NCI-H1417 treated with DMSO at 0.1 percent for 48 hours (cell line): Measurements from ENCODE around the gene TMEM234.

Source experiments
- DNase-seq: peaks from one replicate; lab custom pipeline; 2025; lab: John Stamatoyannopoulos, UW

TMEM234 gene

DNA sequence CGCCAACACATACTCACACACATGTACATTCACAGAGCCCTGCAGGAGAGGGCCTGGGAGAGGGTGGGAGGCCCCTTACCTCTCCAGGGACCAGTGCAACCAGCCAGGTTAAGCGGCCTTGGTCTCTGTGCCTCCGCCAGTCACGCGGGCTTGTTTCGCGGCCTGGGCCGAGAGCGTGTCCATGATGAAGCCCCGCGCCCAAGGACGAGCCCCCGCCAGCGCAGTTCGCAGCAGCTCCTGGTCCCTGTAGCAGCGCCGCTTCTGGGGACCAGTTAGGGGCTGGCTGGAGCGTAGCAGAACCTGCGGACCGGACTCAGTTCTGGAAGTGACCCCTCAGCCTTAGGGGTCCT is 17.6 kb upstream of the TMEM234 start:
- no peak for DNase-seq

- no peak for DNase-seq
These were observed 17.2 kb upstream of the TMEM234 start for GRCh38 chr1:32239337-32239736.

- DNase-seq: no peak
These were observed 12.6 kb upstream of the TMEM234 start for GRCh38 chr1:32234792-32235191.

DNA sequence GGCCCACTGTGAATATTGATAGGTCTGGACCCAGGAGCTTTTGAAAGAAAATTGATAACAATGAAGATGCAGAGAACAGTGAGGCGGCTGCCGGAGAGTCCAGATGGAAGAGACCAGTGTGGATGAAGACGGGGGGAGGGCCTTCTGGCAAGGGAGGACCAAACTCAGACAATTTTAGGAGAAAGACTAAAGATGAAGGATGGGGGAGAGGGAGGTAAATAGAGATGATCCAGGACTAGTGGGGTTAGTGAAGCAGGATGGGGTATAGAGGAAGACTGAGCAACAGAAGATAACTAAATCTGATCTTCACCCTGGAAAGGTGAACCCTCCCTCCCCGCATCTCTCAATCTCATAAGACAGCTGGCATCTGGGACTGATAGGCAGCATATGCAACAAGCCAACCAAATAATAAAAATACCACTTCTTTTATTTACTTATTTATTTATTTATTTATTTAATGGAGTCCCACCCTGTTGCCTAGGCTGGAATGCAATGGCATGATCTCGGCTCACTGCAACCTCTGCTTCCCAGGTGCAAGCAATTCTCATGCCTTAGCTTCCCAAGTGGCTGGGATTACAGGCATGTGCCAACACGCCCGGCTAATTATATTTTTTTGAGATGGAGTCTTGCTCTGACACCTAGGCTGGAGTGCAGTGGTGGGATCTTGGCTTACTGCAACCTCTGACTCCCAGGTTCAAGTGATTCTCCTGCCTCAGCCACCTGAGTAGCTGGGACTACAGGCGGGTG is 10.6 kb upstream of the TMEM234 start:
- no peak for DNase-seq

DNA sequence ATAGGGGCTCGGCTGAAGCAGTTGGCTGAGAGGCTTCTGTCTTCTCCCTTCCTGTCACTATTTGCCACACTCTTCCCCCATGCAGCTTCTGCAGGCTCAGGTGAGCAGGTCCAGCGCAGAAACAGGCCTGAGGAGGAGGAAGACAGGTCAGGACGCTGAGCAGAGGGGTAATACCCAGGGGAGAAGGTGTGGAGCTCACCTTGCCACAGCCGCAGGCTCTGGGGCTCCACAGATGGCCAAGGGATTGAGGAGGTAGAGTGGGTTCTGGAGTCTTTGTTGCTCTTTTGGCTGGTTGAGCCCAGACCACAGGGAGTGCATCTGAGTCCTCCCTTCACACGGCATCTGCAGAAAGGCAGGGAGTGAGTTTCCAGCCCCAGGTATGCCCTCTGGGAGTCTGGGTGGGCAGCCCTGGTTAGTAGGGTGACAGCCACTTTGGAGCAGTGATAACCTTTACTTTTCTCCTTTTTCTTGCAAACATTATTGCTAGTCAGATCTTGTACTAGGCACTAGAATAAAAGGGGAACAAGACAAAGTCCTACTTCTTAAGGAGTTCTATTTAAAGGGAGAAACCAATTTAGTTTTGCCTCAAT is 9.8 kb upstream of the TMEM234 start:
- no peak for DNase-seq

DNA sequence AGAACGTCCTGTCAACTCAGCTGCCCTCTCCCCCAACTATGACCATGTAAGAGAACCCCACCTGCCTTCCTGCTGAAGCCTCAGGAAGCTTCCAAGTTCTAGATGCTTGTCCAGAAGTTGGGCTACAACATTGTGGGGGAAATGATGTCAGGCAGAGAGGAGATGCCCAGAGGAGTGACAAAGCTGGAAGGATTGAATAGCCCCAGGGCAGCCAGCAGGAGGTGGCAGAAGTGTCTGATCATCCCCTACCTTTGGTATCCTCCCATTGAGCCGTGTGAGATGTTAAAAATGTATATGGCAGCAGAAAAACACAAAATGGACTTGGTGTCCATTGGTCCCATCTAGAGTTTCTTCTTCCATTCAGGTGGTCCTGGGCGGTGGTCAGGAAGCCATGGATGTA is 6.6 kb upstream of the TMEM234 start:
- no peak for DNase-seq

DNA sequence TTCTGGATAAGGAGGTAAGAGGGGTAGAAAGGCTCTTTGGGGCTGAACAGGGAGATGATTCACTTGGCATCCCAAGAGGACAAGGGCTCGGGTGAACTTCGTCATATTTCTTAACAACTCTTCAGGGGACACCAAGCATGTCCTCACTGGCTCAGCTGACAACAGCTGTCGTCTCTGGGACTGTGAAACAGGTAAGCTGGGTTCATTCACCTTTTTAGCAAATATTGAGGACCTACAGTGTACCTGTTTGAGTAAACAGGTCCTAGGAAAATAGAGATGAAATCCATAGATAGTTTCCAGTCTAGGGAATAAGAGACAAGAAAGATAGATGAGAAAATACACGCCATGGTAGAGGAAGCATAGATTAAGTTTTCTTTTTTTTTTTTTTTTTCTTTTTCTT is 2.1 kb upstream of the TMEM234 start:
- no peak for DNase-seq

DNA sequence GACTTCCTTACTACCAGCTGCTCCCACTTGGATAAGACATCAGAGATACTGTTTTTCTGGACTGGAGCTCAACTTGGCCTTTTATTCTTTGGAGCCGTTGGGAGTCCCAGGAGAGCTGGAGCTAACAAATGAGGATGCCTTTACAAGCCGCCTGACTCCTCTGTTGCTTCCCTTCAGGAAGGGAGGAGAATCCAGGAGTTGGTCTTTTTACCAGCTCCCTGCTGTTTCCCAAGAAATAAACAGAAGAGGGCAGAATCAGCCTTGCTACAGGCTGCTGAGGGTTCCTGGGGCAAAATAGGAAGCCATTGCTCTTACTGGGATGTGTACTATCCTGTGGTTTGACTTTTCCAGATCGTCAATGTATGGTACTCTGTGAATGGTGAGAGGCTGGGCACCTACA is 1.5 kb upstream of the TMEM234 start:
- DNase-seq: no peak

GRCh38 chr1:32221581-32221979 is 573 bp downstream of the TMEM234 start:
- DNase-seq: no peak

- DNase-seq: no peak
These were observed 1.2 kb downstream of the TMEM234 start for GRCh38 chr1:32220746-32221580.

DNA sequence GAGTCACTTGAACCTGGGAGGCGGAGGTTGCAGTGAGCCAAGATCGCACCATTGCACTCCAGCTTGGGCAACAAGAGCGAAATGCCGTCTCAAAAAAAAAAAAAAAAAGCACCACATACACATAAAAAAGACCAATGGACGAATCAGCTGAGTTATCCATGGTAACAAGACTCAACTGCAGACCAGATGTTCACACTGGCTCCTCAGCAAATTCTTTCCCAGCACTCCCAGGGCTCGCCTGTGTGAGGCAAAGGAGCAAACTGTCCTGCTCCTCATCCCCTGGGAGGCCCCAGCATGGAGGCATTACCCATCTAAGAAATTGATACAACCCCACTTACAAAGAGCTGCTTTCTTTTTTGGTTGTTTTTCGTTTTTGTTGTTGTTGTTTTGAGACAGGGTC is 3.1 kb downstream of the TMEM234 start:
- no peak for DNase-seq

GRCh38 chr1:32216566-32216965 is 5.6 kb downstream of the TMEM234 start:
- no peak for DNase-seq

DNA sequence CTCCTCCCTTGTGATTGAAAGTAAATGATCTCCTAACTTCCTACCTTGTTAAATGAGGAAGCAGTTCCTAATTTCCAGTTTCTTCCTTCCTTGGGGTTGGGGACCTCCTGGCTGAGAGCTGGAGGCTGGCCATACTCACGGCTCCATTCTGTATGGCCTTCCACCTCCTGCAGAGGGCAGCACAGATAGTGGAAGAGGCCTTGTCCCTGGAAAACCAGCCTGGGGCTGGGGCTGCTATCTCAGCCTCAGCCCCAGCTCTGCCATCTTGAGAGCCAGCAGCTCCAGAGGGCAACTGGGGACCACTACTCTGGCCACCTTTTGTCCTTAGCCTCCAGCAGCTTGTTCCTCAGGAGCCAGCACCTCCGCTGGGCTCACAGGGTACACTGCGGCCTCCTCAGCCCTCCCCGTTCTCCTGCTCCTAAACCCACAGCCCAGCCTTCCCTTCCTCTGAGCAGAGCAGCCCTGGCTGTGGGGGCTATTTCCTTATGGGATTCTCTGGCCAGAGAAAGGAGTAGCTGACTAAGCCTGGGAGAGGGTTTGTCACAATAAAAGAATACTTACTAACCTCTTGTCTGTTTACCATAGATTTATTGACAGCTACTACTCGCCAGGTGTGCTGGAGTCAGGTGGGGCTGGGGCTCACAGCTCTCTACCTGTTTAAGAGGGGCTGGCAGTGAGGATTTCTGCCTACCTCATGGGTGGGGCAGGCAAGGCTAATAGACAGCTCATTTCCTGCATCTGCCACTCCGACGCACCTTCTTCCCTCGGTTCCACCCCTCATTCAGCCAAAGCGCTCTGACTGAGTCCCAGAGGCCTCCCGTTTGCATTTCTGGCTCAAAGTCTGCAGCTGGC is 6.3 kb downstream of the TMEM234 start:
- DNase-seq: no peak

DNA sequence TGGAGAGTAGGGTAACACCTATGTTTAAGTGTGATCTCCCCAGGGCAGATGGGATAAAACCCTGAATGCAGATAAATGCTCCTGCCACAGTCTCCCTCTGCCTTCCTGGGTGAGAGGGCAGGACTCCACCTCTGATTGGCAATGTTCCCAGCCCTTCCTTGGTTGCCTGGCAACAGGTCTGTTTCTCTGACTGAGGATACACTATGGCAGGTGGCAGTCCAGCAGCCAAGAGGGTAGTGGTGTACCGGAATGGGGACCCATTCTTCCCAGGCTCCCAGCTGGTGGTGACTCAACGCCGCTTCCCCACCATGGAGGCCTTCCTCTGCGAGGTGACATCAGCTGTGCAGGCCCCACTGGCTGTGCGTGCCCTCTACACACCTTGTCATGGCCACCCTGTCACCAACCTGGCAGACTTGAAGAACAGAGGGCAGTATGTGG is 13.2 kb downstream of the TMEM234 start, which contains the start of gene DCDC2B:
Gene DCDC2B (plus strand): TSS at position 199 of the 438 bp plus-strand sequence. CDS start 5 bp downstream, at position 204.
- DNase-seq: peak; percentile 55

GRCh38 chr1:32208469-32208868 is 13.7 kb downstream of the TMEM234 start:
- no peak for DNase-seq

GRCh38 chr1:32205401-32206370 is 16.5 kb downstream of the TMEM234 start, which contains the start of gene IQCC:
Gene IQCC (plus strand): TSS chr1:32205671. CDS start chr1:32205682, 11 bp downstream.
- DNase-seq: peak; percentile 28

DNA sequence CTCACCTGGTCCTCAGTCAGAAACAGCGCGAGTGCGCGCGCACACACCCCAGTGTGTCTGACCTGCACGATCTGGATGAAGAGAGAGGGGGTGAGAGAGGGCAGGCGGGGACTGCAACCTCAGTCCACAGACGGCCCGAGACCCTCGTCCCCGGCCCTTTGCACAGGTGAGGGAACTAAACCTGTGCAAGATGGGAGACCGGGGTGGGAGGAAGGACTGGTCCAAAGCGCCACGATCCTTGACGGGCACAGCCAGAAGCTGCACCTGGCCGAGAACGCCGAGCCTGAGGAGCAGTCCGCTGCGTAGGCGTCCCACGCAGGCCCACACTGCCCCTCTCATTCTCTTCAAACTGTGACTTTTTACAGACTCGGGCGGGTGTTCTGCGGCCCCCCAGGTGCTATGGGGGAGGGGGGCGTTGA is 17.2 kb downstream of the TMEM234 start:
- no peak for DNase-seq

DNA sequence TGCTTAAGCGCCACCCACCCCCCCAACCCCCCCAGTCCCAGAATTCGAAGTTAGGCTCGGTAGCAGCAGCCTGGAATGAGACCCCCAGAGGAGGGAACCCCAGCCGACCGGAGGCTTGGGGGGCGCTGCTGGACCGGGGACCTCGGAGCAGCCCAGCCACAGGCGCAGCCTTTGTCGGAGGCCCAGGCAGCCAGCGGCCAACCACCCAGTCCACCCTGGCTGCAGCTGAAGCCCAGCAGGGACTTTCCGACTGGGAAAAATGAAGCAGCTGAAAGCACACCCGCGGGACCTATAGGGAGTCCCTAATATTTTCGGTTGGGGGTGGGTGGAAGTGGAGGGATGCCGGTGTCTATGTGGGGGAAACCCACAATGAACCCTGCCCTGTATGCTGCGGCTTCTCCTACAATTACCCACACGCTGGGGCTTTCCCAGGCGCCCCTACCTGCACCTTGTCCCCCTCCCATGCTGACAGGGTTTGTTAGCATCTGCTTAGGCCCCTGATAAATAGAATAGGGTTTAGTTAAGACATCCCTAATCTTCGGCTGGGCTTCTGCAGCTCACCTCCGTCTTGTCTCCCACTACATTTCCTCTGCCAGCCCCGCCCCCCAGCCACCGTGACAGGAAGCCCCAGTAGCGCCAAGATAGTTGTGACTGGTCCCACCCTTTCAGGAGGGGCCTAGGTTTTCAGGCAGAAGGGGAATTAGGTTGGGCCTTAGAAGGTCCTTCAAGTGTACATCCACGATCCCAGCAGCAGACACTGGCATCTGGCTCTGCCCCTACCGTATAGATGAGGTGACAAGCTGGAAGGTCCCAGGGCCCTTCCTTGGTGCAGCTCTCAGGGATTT is 20.9 kb downstream of the TMEM234 start:
- DNase-seq: no peak

DNA sequence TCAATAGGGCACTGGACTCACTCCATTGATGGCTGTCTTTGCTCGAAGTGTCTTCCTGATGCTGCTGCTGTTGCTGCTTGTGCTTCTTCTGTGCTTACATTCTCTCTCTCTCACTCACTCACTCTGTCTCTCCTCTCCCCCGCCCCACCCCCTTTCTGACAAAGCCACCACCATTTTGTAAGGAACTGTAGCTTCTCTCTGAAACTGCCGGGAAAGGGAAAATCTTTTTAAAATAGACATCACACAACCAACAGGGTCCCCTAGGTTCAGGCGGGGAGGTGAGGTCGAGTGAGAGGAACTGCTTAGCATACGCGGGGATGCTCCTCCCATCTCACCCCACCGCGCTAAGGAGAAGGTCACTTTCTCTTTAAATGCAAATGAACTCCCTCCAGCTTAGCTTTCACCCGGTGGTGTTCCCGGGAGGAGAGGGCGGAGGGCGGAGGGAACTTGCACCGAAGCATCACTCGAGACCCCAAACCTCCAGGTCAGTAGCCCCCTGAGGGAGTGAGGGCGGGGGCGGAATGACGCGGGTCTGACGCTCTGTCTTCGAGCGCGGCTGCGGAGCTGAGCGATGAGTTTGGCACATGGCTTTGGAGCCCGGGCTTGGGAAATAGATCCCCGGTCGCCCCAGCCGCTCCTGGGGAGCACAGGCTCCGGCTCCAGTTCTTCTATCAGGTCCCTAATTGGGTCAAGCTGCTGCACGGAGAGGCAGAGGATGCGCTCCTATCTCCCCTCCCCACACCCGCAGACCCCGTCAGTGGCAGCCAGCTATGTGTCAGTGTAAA is 21.7 kb downstream of the TMEM234 start, which contains the start of gene CCDC28B:
Gene CCDC28B (plus strand): TSS at position 370 of the 785 bp plus-strand sequence. CDS start 1,341 bp downstream, outside the sequence.
- no peak for DNase-seq
